Left colon (tissue), 2 donors: ENCODE data around the gene RASAL2. TPM values are rescaled to one million over a fixed set of nuclear protein-coding genes. Genes with fewer than 3 reads are reported as not detected.

Experiments
- ATAC-seq: fragments of 200-7000 bp; cut with Tn5 transposase; one replicate; pipeline ENCODE4 v1.9.1; 2020; ENCODE audit warnings: mild to moderate bottlenecking, moderate library complexity
- DNase-seq, 2 donors: peaks; one replicate each; pipeline ENCODE4 v3.0.0-alpha.2; 2020
- intact Hi-C, 2 donors: fragments of 100-400 bp; cut with DNase I in 1 of 2; cut with micrococcal nuclease in 1 of 2; formaldehyde crosslinking; loops; one replicate each; pipeline versions ENCODE4 v1.11.2 to v1.14.0; 2022; cut with DNase I, micrococcal nuclease
- total RNA-seq, 2 donors: library from RNA; stranded (reverse); fragmentation: NEBNext Ultra II Directional; extraction: Animal tissue kit (Norgen Biotek cat#: 25700); gene quantifications; one replicate each; pipeline ENCODE4 v1.2.1, GENCODE V29; 2021
- donor health status: DM: no; HTN: no; CAD: no.
- donor health status: DM: yes; HTN: yes; CAD: no.

Gene RASAL2
- total RNA-seq, 2 donors from 2014 or later: 14.5 to 17.3 TPM

DNA sequence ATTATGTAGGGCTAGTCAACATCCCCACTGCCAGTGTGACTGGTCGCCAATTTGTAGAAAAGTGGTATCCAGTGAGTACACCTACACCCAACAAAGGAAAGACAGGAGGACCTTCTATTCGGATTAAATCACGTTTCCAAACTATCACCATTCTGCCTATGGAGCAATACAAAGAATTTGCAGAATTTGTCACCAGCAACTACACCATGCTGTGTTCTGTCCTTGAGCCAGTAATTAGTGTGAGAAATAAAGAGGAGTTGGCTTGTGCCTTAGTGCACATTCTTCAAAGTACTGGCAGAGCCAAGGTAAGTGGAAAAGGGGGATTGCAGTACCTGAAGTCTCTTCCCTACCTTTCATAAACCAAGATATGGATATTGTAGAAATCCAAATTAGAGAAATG, 349.0 kb downstream of the RASAL2 start:
- ATAC-seq: no peak
- intact Hi-C loops: no loop called here
- no peak for DNase-seq

DNA sequence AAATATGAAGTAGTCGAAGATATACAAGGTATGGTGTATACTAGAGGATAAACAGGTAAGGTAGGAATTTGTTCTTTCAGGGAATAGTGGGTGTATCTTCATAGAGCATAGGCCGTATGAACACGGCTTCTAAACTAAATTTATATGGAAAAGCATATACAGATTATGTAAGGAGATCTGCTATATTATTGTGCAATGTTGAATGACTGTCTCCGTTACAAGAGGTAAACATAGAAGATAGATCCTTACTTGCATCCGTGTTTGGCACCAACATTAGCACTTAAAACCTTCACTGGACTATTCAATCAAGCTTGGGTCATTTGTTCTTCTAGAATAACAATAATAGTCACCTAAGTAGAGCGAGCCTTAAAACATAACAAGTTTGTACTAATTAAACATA, 357.0 kb downstream of the RASAL2 start:
- DNase-seq (no peak), ATAC-seq (no peak)
- intact Hi-C loops: no loop called here

DNA sequence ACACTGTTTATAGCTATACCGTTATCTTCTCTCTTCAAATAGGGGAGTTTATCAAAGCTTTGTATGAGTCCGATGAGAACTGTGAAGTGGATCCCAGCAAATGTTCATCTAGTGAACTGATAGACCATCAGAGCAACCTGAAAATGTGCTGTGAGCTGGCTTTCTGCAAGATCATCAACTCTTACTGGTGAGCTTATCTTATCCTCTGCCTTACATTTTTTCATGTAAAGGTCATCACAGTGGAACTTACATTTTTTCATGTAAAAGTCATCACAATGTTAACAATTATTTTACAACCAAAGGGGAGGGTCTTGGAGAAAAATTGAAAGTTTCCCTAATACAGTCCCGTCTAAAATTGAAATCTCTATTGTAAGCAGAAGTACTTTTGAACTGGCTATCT, 357.6 kb downstream of the RASAL2 start:
- no peak for ATAC-seq
- DNase-seq: no peak
- intact Hi-C loops: no loop called here

DNA sequence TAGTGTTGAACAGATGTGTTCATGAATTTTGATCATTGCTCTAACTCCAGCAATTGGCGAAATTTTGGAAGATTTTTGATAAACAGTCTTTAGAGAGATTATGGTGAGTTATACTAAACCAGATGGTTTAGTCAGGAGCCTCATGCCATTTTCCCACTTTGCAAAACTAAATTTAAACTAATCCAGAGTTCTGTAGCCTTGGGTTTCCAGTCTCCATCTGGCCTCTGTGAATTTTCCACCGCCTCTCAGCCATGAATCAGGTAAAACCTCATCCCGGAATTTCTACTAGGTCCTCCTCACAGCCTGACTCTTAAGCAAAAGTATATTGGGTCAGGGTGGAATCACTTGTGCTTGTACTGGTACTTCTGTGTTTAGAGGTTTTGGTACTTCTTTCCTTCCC, 358.1 kb downstream of the RASAL2 start:
- intact Hi-C loops: no loop called here
- DNase-seq: no peak
- no peak for ATAC-seq

DNA sequence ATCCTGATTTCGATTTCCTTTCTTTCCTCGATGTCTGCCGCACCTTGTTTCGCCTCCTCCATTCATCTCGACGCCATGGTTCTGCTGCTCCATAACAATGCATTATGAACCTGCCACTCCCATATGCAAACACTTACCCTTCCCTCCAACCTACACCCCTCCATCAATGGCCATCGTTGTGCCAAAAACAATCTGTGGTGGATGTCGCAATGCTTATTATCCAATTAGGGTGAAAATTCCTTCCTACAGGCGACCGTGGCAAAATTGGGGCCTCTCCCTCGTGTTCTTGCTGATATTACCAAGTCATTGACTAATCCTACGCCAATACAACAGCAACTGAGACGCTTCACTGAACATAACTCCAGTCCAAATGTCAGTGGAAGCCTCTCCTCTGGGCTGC, 362.6 kb downstream of the RASAL2 start:
- intact Hi-C loops: no loop called here
- ATAC-seq (no peak), DNase-seq (no peak)

DNA sequence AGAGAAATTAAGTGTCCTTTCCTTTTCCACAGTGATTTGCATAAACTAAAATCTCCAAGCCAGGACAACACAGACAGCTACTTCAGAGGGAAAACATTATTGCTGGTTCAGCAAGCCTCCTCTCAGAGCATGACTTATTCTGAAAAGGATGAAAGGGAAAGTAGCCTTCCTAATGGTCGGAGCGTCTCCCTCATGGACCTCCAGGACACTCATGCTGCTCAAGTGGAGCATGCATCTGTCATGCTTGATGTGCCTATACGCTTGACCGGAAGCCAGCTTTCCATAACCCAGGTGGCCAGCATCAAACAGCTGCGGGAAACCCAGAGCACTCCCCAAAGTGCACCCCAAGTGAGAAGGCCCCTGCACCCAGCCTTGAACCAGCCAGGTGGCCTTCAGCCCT, 363.7 kb downstream of the RASAL2 start:
- intact Hi-C loops: no loop called here
- ATAC-seq: no peak

DNA sequence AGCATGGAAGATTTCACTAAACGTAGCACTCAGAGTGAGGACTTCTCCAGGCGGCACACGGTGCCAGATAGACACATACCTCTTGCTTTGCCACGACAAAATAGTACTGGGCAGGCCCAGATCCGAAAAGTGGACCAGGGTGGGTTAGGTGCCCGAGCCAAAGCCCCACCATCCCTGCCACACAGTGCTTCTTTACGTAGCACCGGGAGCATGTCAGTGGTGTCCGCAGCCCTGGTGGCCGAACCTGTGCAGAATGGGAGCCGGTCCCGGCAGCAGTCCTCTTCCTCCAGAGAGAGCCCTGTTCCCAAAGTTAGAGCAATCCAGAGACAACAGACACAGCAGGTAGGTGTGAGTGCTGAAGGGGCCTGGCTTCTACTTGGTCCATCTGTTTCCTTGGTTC, 364.3 kb downstream of the RASAL2 start:
- DNase-seq (no peak), ATAC-seq (no peak)
- intact Hi-C loops: no loop called here

More for the DNA sequence above, 363.7 kb downstream of the RASAL2 start:
- no peak for DNase-seq

DNA sequence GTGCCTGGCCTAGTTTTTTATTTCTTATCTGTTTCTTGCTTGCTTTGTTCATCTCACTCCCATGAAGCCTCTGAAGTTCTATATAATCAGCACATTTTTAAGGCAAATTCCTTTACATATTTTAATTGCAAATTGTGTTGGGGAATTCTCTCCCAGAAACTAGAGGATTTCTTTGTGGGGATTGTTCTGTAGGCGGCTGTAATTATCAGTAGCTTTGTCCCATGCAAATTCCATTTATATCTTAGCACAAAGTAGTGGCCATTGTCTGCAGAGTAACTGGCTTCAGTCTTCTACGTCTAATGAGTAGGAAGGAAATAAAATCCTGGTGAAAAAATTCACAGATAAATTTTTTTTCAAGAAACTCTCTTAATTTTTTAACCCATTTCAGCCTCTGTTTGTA, 367.2 kb downstream of the RASAL2 start:
- ATAC-seq (no peak), DNase-seq (no peak)
- intact Hi-C loops: no loop called here

DNA sequence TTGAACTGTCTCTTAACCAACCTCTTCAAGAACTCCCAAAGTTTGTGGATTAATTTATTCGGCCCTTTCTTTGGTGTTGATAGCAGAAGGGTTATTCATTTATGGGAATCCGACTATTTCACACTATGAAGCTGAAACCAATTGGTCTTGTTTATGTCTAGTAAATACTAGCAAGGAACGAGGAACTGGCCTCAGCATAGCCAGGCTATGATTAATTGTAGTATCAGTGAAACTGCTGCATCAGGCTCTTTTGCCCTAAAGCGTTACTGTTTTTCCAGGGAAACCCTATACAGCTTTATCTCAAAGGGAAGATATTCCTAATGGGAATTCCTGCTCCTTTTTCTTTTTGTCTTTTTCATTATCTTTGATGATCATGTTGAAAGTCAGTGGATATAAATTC, 367.8 kb downstream of the RASAL2 start:
- intact Hi-C loops: no loop called here
- ATAC-seq (no peak), DNase-seq (no peak)

DNA sequence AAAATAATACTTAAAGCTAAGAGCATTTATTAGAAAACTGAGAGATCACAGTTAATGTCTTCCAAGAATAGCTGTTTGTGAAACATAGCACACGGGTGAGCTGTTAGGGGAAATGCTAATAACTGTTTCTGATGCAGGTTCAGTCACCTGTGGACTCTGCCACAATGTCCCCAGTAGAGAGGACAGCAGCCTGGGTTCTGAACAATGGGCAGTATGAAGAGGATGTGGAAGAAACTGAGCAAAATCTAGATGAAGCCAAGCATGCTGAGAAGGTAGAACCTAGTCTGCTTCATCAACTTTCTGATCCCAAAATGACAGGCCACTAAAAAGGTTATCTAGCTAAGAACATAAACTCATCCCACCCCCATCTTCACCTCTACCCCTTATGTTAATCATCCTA, 370.2 kb downstream of the RASAL2 start:
- DNase-seq (no peak), ATAC-seq (no peak)
- intact Hi-C loops: no loop called here

DNA sequence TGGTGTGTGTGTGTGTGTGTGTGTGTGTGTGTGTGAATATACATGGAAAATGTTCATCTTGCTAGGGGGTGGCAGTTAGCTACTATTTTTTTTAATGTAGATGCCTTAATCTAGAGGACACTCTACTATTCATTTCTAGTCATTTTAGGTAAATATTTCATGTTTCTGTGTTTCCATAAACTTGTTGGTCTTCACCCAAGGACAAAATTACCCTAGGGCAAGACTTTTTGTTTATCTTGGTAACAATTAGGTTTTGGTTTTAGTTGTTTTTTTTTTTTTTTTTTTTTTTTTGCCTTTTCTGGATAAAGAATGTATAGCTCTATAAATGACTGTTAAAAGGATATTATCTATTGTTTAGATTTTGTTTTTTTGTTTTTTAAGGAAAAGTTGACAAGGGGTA, 370.7 kb downstream of the RASAL2 start:
- DNase-seq (no peak), ATAC-seq (no peak)

DNA sequence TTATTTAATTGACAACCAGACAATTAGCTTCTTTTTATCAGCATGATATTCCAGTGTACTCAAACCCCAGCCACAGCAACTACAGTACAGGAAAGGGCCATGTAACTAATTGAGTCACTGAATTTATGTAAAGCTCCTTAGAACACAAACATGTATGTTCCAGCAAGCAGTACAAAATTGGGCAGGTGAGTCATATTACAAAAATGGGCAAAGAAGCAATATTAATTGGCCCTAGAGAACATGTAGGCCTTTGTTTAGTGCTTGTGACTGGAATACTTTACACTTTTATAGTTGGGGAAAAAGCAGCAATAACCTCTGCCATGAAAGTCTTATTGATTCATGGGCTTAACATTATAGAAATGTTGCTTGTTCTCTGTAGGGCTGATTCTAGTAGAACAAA, 371.1 kb downstream of the RASAL2 start:
- intact Hi-C loops: no loop called here
- no peak for ATAC-seq
- DNase-seq: no peak

More for the DNA sequence above, 370.7 kb downstream of the RASAL2 start:
- intact Hi-C loops: no loop called here

DNA sequence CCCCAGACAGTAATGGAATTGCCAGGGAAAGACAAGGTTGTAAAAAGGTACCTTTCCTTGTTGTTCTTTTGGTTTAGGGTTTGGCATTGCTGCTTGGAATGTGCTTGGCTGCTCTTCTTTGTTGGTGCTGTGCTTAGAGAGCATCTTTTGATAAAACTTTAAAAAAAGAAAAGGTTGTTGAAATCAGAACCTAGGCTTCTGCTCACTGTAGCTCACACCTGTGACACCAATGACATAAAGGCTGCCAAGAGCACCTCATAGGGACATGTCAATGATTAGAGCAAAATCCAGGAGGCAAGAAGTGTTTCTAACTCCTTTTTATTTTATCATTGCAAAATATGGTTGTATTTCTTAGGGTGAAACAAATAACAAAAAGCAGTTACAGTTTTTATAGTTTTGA, 373.9 kb downstream of the RASAL2 start:
- no peak for ATAC-seq
- no peak for DNase-seq
- intact Hi-C loops: no loop called here

DNA sequence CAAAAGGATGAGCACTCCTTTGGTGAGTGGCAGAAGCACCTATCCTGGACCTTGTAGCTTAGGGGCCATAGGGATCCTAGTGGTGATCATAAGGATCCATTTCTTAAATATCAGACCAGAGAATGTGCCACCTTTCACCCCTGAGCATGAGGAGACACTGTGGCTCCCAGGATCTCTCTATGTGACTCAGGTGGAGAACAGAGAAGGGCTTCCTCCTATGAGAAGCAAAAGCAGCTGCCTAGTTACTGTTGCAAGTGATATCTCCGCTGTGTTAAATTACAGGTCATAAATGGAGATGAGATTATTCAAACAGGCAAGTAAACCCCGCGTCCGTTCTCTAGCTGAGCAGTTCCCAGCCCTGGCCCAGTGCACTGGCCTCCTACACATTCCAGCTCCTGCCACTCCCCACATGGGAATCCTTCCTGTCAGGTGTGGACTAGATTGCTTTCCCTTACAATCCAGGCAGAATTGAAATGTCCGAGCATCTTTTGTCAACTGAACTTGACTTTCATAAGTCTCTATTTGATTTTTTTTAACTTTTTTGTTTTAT, 376.6 kb downstream of the RASAL2 start:
- ATAC-seq: peak; percentile 91
- intact Hi-C loops: no loop called here
- DNase-seq: peak; percentile 16 to 45

DNA sequence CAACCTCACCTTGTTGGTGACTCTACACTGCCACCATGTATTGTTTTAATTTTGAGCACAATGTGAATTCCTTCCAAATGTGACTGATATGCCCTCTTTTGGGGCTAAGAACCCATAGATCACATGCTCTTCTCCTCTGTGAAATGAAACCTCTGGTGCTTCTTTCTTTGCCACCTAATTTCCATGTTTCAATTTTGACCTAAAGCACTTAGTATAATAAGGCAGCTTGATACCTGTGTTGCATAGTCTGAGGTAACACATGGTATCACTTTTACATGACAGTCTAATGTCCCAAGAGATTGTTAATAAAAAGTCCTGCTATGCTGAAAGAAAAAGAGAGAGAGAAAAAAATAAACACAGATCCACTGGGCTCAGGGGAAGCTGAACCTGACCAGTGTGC, 378.6 kb downstream of the RASAL2 start:
- no peak for DNase-seq
- intact Hi-C loops: no loop called here
- no peak for ATAC-seq

DNA sequence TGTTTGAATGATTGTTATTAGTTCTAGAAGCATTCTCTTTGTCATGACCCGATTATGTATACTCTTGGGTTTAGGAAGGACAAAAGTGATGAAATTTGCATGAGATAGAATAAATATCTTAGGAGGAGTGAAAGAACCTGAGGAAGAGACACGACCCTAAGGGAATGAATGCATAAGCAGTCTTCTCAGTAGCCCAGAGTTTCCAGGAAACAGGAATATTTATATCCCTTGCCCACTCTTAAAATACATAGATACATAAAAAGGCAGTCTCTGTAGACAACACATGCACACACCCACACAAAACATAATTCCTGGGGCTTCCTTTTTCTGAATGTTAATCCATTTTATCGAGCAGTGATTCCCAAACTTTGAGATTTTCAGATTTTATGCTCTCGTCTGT, 383.5 kb downstream of the RASAL2 start:
- ATAC-seq: no peak
- DNase-seq: no peak
- intact Hi-C loops: no loop called here

DNA sequence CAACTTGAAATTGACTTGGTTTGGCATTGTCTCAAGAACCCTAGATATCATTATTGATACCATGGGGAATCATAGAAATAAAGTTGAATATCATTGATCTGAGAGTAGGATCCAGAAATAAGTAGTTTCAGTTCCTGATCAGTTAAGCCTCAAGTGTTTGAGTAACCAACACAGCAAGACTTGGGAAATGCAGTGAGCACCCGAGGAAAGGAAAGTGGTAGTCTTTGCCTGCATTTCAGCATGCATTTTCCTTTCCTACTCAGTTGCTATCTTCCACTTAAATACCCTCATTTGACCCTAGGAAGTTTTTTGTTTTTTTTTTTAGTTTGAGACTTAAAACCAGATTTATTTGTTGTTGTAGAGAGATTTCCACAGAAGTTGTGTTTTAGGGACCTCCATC, 383.9 kb downstream of the RASAL2 start:
- DNase-seq (no peak), ATAC-seq (no peak)
- intact Hi-C loops: no loop called here

DNA sequence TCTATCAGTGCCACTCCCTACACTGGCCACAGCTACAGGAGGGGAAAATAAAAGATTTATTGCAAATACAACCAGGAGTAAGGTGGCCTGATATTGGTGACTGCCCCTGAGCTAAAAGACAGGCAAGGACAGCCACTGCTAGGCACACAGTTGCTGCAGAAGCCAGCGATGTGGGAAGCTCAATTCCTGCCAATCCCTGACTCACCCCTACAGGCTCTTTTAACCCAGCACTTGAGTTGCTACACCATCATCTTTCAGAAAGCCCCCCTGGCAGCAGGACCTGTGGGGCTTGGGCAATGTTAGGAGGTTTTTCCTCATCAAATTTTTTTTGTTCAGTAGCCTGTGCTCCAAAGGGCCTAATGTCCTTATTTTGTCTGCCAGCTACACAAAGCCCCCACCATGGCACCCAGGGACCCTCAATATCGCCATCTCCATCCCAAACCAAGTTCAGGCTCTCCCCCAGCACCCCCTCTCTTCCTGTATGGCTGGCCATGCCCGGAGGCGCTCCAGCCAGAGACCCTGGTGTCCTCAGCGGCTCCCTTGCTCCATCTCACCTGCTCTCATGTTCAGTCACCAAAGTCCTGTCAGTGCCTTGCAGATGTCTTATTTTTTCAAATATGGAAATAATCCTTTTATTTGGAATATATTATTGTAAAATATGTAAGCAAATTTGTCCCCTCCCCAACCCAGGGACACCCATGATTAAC, 389.5 kb downstream of the RASAL2 start:
- ATAC-seq: peak; percentile 26
- intact Hi-C loops: no loop called here
- DNase-seq: no peak

DNA sequence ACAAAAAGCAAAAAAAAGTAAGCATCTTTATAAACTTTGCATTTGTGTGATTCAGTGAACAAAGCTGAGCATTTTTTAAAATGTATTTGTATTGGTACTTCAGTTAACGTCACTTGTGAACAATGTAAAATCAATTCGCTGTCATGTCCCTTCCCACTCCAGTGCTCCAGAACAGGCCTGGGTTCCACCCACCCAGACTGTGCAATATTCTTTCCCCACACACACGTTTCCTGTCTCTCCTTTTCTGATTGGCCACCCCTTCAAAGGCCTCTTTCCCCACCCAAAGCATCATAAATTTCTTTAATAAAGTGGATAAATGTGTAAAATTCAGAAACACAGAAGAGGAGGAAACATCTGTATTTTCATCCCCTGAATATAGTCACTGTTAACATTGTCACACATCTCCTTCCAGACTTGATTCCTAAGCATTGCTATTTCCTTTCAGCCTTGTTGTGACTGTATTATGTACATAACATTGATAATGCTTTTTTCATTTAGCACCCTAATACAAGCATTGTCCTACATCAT, 390.9 kb downstream of the RASAL2 start:
- intact Hi-C loops: no loop called here
- no peak for ATAC-seq
- no peak for DNase-seq

DNA sequence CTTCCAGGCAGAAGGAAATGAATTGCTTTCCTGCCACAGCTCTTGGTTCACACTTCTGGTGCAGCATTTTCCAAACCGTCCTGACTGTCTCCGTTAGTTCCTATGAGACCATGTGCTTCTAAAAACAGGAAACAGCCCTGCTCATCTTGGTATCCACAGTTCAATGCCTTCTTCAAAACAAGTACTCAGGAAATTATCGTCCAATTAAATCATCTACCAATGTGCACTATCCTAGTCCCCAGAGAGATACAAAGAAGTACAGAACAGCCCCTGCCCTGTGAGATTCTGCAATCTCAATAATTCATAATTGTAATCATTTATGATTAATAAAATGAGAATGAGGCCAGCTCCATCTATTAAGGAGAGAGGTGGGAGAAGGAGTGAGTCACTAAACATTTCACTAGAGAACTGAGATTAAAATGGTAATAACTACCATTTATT, 391.7 kb downstream of the RASAL2 start:
- intact Hi-C loops: no loop called here
- DNase-seq (no peak), ATAC-seq (no peak)
